ENCODE measurements around the gene ZNF248. TPM values are rescaled to one million over a fixed set of nuclear protein-coding genes. Genes with fewer than 3 reads are reported as not detected.
A peak's percentile ranks its signal among the peaks of the same experiment; 100 is the strongest.

The ZNF248 gene
- total and polyA plus RNA-seq, 2 donors from 2014 or later: 6.9 to 11.6 TPM

- H3K36me3 ChIP-seq (ENCODE audit: control insufficient read depth in 2 of 3, insufficient read depth in 3 of 3, low read length in 3 of 3): no peaks in the 10 kb centered on the region
- TF ChIP-seq CTCF (IDR thresholded peaks at IDR 0.05; ENCODE audit: borderline replicate concordance, extremely low read depth, insufficient read depth): no peak
- no peak overlapping the region for H3K9ac ChIP-seq (ENCODE audit: low read length in 3 of 3)
- no peak overlapping the region for H3K27ac ChIP-seq (ENCODE audit: low read depth in 2 of 2, low read length in 2 of 2)
- FAIRE-seq (no peak), DNase-seq (no peak)
- H3K4me3 ChIP-seq (ENCODE audit: low read length in 3 of 3): no peak overlapping the region
- H3K9me3 ChIP-seq (ENCODE audit: control insufficient read depth in 2 of 3, insufficient read depth in 1 of 3, low read length in 3 of 3): no peaks in the 10 kb centered on the region
- H3K27me3 ChIP-seq (ENCODE audit: control insufficient read depth, insufficient read depth, low read length): no peaks in the 10 kb centered on the region
- intact Hi-C loops (cut with DNase I): no loop called here
- H3K4me1 ChIP-seq (ENCODE audit: control insufficient read depth in 2 of 3, insufficient read depth in 2 of 3, low read depth in 1 of 3, low read length in 3 of 3): no peaks in the 10 kb centered on the region
Observed at GRCh38 chr10:37758074-37758473, 99.3 kb downstream of the ZNF248 start.

GRCh38 chr10:37754538-37755323 lies 102.7 kb downstream of the ZNF248 start:
- H3K27ac ChIP-seq (ENCODE audit: low read depth in 2 of 2, low read length in 2 of 2): no peak overlapping the region
- TF ChIP-seq CTCF (IDR thresholded peaks at IDR 0.05; ENCODE audit: borderline replicate concordance, extremely low read depth, insufficient read depth): peak; percentile 38
- intact Hi-C loops (cut with DNase I): no loop called here
- no peak for FAIRE-seq
- H3K36me3 ChIP-seq (ENCODE audit: control insufficient read depth in 2 of 3, insufficient read depth in 3 of 3, low read length in 3 of 3): no peaks in the 10 kb centered on the region
- H3K9ac ChIP-seq (ENCODE audit: low read length in 3 of 3): no peak overlapping the region
- no peak overlapping the region for H3K4me3 ChIP-seq (ENCODE audit: low read length in 3 of 3)
- no peaks in the 10 kb centered on the region for H3K9me3 ChIP-seq (ENCODE audit: control insufficient read depth in 2 of 3, insufficient read depth in 1 of 3, low read length in 3 of 3)
- H3K4me1 ChIP-seq (ENCODE audit: control insufficient read depth in 2 of 3, insufficient read depth in 2 of 3, low read depth in 1 of 3, low read length in 3 of 3): no peaks in the 10 kb centered on the region
- no peaks in the 10 kb centered on the region for H3K27me3 ChIP-seq (ENCODE audit: control insufficient read depth, insufficient read depth, low read length)
- no peak for DNase-seq

- no peak overlapping the region for H3K27ac ChIP-seq (ENCODE audit: low read depth in 2 of 2, low read length in 2 of 2)
- no peak for TF ChIP-seq CTCF (IDR thresholded peaks at IDR 0.05; ENCODE audit: borderline replicate concordance, extremely low read depth, insufficient read depth)
- intact Hi-C loops (cut with DNase I): no loop called here
- H3K4me3 ChIP-seq (ENCODE audit: low read length in 3 of 3): no peak overlapping the region
- DNase-seq (no peak), FAIRE-seq (no peak)
- no peaks in the 10 kb centered on the region for H3K36me3 ChIP-seq (ENCODE audit: control insufficient read depth in 2 of 3, insufficient read depth in 3 of 3, low read length in 3 of 3)
- H3K9ac ChIP-seq (ENCODE audit: low read length in 3 of 3): no peak overlapping the region
- H3K4me1 ChIP-seq (ENCODE audit: control insufficient read depth in 2 of 3, insufficient read depth in 2 of 3, low read depth in 1 of 3, low read length in 3 of 3): no peaks in the 10 kb centered on the region
- H3K9me3 ChIP-seq (ENCODE audit: control insufficient read depth in 2 of 3, insufficient read depth in 1 of 3, low read length in 3 of 3): peaks cover 0 to 2% (median 0%) of the 10 kb centered on the region in 3 donors
- H3K27me3 ChIP-seq (ENCODE audit: control insufficient read depth, insufficient read depth, low read length): no peaks in the 10 kb centered on the region
Observed at GRCh38 chr10:37752334-37752875, 105.0 kb downstream of the ZNF248 start.

Measured in kidney (tissue), 14 donors.